ENCODE data around the gene AMZ1. TPM values are rescaled to one million over a fixed set of nuclear protein-coding genes. Genes with fewer than 3 reads are reported as not detected.

AMZ1 gene
- total RNA-seq, 1 experiment from 2014 or later, result 0.74 TPM

- no peak overlapping the region for H3K14ac ChIP-seq (ENCODE audit: insufficient read depth, low read length)
- no peak overlapping the region for H2BK5ac ChIP-seq (ENCODE audit: insufficient read length, low read length)
- Mint-ChIP-seq H3K27ac (peak overlapping the region in 1 of 3 experiments; percentile 44; a peak in 1 of 7 replicates), H3K4me1 (peaks cover 4 to 5% of the 10 kb centered on the region in 2 experiments), H3K27me3 (ENCODE audit: low read depth) (peaks cover 2% of the 10 kb centered on the region), H3K9me3 (no peaks in the 10 kb centered on the region), H3K36me3 (ENCODE audit: insufficient read depth in 1 of 3, low read depth in 3 of 3) (peaks cover 0 to 1% (median 0%) of the 10 kb centered on the region in 3 experiments; a peak in 2 of 7 replicates), H3K4me3 (no peak overlapping the region)
- H3K4me1 ChIP-seq (ENCODE audit: insufficient read depth, low read length), result no peaks in the 10 kb centered on the region
- H2BK15ac ChIP-seq (ENCODE audit: low read depth, low read length), result no peak overlapping the region
- no peaks in the 10 kb centered on the region for H4K20me1 ChIP-seq (ENCODE audit: control insufficient read depth, insufficient read depth, insufficient read length)
- no peaks in the 10 kb centered on the region for H3K9me3 ChIP-seq (ENCODE audit: control insufficient read depth, low read depth, low read length)
- H3K4me2 ChIP-seq (ENCODE audit: insufficient read depth, insufficient read length, low read length), result no peak overlapping the region
- H3K23ac ChIP-seq (ENCODE audit: insufficient read length, low read depth, low read length), result no peak overlapping the region
- no peaks in the 10 kb centered on the region for H3K23me2 ChIP-seq (ENCODE audit: insufficient read length, low read depth, low read length, poor library complexity, severe bottlenecking)
- H3K27ac ChIP-seq (ENCODE audit: insufficient read length, low read depth, low read length), result no peak overlapping the region
- no peaks in the 10 kb centered on the region for H3K79me1 ChIP-seq (ENCODE audit: insufficient read depth, low read depth, low read length, poor library complexity, severe bottlenecking)
- no peak overlapping the region for H4K8ac ChIP-seq (replicated peaks; ENCODE audit: insufficient read length, low read depth, low read length)
- WGBS (ENCODE audit: extremely low coverage, insufficient read length, low lambda C conversion rate), result no CpG with 5 or more reads among the region's 18 CpGs
- no peak overlapping the region for H3K56ac ChIP-seq (ENCODE audit: insufficient read length, low read depth, low read length)
- no peak overlapping the region for H2AFZ ChIP-seq (ENCODE audit: low read length)
- H2AK5ac ChIP-seq (ENCODE audit: insufficient read length, low read length), result no peak overlapping the region
- no peak overlapping the region for H3K4ac ChIP-seq (ENCODE audit: low read depth, low read length)
- H2BK20ac ChIP-seq (ENCODE audit: low read depth, low read length, poor library complexity, severe bottlenecking), result no peak overlapping the region
- no peak overlapping the region for H2BK120ac ChIP-seq (ENCODE audit: low read depth, low read length, poor library complexity, severe bottlenecking)
- TF ChIP-seq CTCF (conservative IDR thresholded peaks at IDR 0.05), result no peak
- H2BK12ac ChIP-seq (ENCODE audit: insufficient read length, low read depth, low read length), result no peak overlapping the region
- H3K18ac ChIP-seq (ENCODE audit: insufficient read length, low read depth, low read length), result no peak overlapping the region
- H4K5ac ChIP-seq (ENCODE audit: insufficient read length, low read depth, low read length), result no peak overlapping the region
- no peak overlapping the region for H3T11ph ChIP-seq (ENCODE audit: low read length)
- no peak overlapping the region for H3K9ac ChIP-seq (ENCODE audit: extremely low read depth, insufficient read length, low read length)
- H3K79me2 ChIP-seq (ENCODE audit: insufficient read depth, low read length), result no peaks in the 10 kb centered on the region
- no peak for DNase-seq
- H4K91ac ChIP-seq (ENCODE audit: insufficient read length, low read depth, low read length), result no peak overlapping the region
- H3K27me3 ChIP-seq (ENCODE audit: insufficient read depth, low read length), result no peaks in the 10 kb centered on the region
Measured at GRCh38 chr7:2698581-2699288, 10.7 kb downstream of the AMZ1 start.

Data from H9 (cell line).